GM12878 (cell line): ENCODE measurements around the gene MYOM3.

Experiments
- CBFB ChIP-seq: IDR thresholded peaks from 2 replicates; pipeline ENCODE4 v1.6.1; 2016; ENCODE audit warnings: antibody characterized with exemption, low read depth
- CREB1 ChIP-seq: IDR thresholded peaks from 2 replicates; pipeline ENCODE4 v1.6.1; 2012; ENCODE audit warnings: low read depth, mild to moderate bottlenecking, inconsistent platforms
- EGR1 ChIP-seq, 2 experiments: IDR thresholded peaks; 1 replicate in 1 of 2; 2 replicates in 1 of 2; pipeline ENCODE4 v1.6.1; 2011 to 2012; ENCODE audit warnings: low read depth in 2 of 2, low read length in 2 of 2, borderline replicate concordance in 1 of 2, mild to moderate bottlenecking in 1 of 2, moderate library complexity in 1 of 2
- ESRRA ChIP-seq: IDR thresholded peaks from 2 replicates; pipeline ENCODE4 v1.6.1; 2012; ENCODE audit warnings: mild to moderate bottlenecking, low read length, improper control_type of control experiment
- EZH2 ChIP-seq: IDR thresholded peaks from 2 replicates; pipeline ENCODE4 v1.6.1; 2012; ENCODE audit warnings: low read depth, mild to moderate bottlenecking, control low read depth, inconsistent platforms, low read length, borderline replicate concordance; ENCODE audit not compliant: control insufficient read depth
- MEF2B ChIP-seq: fragments of 450-650 bp; IDR thresholded peaks from 2 replicates; pipeline ENCODE4 v1.6.1; 2018; ENCODE audit warnings: mild to moderate bottlenecking, moderate library complexity; ENCODE audit not compliant: partially characterized antibody, poor library complexity, severe bottlenecking
- POLR2A ChIP-seq: IDR thresholded peaks from 2 replicates; pipeline ENCODE4 v1.6.1; 2011; ENCODE audit warnings: low read depth, mild to moderate bottlenecking, low read length
- YY1 ChIP-seq: IDR thresholded peaks from 2 replicates; pipeline ENCODE4 v1.6.1; 2011; ENCODE audit warnings: low read depth, mild to moderate bottlenecking, low read length
- TF ChIP-seq, protein P1 (sequence below), 3 experiments: IDR thresholded peaks in 2 of 3; conservative IDR thresholded peaks in 1 of 3; 2 replicates each; pipeline ENCODE4 v1.5.1; 2011; ENCODE audit warnings: low read depth in 3 of 3, low read length in 3 of 3, mild to moderate bottlenecking in 3 of 3, control low read depth in 2 of 3, moderate library complexity in 2 of 3, inconsistent platforms in 1 of 3, mixed read lengths in 1 of 3; ENCODE audit not compliant: control insufficient read depth in 2 of 3, insufficient read depth in 1 of 3; ENCODE audit errors: extremely low read depth in 1 of 3
- TF ChIP-seq, protein P2 (sequence below): fragments of 450-650 bp; IDR thresholded peaks from 2 replicates; pipeline ENCODE4 v1.6.1; 2017; ENCODE audit warnings: mild to moderate bottlenecking, moderate library complexity
- TF ChIP-seq, protein P3 (sequence below): IDR thresholded peaks from 2 replicates; pipeline ENCODE4 v1.6.1; 2012; ENCODE audit warnings: mild to moderate bottlenecking, low read depth, low read length
- TF ChIP-seq, protein P4 (sequence below): IDR thresholded peaks from 2 replicates; pipeline ENCODE4 v1.6.1; 2012; ENCODE audit warnings: low read depth, low read length, improper control_type of control experiment

DNA sequence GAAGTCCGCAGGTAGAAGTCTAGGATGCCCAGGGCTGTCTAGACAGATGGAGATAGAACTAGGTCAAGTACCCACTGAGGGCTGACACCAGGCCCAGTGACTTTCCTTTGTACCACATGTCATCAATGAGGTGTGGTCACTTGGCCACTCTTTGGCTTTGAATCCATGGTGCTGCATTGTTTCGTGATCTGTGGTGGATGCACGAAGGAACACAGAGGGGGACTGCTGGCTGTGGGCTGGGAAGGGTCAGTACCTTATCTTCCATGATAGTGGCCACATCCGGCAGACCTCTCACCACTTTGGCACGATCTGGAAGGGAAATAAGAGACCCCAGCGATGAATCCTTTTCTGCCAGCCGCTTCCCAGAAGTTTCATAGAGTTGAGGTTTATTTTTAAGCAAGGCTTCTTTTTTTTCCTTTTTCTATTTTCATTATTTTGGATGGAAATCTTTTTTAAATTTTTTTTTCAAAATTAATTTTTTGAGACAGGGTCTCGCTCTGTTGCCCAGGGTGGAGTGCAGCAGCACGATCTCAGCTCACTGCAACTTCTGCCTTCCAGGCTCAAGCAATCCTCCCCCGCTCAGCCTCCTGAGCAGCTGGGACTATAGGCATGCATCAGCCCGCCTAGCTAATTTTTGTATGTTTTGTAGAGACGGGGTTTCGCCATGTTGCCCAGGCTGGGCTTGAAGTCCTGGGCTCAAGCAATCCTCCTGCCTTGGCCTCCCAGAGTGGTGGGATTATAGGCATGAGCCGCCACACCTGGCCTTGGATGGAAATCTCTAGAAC is 53.1 kb downstream of the MYOM3 start:
- TF ChIP-seq EGR1 (IDR thresholded peaks at IDR 0.05; ENCODE audit: borderline replicate concordance in 1 of 2, low read depth in 2 of 2, low read length in 2 of 2) (no peak), MEF2B (no peak), YY1 (no peak), CREB1 (no peak), POLR2A (no peak), EZH2 (no peak), CBFB (no peak), ESRRA (no peak)
- TF ChIP-seq, protein P1, sequence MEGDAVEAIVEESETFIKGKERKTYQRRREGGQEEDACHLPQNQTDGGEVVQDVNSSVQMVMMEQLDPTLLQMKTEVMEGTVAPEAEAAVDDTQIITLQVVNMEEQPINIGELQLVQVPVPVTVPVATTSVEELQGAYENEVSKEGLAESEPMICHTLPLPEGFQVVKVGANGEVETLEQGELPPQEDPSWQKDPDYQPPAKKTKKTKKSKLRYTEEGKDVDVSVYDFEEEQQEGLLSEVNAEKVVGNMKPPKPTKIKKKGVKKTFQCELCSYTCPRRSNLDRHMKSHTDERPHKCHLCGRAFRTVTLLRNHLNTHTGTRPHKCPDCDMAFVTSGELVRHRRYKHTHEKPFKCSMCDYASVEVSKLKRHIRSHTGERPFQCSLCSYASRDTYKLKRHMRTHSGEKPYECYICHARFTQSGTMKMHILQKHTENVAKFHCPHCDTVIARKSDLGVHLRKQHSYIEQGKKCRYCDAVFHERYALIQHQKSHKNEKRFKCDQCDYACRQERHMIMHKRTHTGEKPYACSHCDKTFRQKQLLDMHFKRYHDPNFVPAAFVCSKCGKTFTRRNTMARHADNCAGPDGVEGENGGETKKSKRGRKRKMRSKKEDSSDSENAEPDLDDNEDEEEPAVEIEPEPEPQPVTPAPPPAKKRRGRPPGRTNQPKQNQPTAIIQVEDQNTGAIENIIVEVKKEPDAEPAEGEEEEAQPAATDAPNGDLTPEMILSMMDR (IDR thresholded peaks at IDR 0.05 in 2 of 3, conservative IDR thresholded peaks at IDR 0.05 in 1 of 3; ENCODE audit: control insufficient read depth in 2 of 3, extremely low read depth in 1 of 3, insufficient read depth in 1 of 3, low read depth in 3 of 3, low read length in 3 of 3), result no peak
- TF ChIP-seq, protein P2, sequence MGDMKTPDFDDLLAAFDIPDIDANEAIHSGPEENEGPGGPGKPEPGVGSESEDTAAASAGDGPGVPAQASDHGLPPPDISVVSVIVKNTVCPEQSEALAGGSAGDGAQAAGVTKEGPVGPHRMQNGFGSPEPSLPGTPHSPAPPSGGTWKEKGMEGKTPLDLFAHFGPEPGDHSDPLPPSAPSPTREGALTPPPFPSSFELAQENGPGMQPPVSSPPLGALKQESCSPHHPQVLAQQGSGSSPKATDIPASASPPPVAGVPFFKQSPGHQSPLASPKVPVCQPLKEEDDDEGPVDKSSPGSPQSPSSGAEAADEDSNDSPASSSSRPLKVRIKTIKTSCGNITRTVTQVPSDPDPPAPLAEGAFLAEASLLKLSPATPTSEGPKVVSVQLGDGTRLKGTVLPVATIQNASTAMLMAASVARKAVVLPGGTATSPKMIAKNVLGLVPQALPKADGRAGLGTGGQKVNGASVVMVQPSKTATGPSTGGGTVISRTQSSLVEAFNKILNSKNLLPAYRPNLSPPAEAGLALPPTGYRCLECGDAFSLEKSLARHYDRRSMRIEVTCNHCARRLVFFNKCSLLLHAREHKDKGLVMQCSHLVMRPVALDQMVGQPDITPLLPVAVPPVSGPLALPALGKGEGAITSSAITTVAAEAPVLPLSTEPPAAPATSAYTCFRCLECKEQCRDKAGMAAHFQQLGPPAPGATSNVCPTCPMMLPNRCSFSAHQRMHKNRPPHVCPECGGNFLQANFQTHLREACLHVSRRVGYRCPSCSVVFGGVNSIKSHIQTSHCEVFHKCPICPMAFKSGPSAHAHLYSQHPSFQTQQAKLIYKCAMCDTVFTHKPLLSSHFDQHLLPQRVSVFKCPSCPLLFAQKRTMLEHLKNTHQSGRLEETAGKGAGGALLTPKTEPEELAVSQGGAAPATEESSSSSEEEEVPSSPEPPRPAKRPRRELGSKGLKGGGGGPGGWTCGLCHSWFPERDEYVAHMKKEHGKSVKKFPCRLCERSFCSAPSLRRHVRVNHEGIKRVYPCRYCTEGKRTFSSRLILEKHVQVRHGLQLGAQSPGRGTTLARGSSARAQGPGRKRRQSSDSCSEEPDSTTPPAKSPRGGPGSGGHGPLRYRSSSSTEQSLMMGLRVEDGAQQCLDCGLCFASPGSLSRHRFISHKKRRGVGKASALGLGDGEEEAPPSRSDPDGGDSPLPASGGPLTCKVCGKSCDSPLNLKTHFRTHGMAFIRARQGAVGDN, result no peak
- TF ChIP-seq, protein P3, sequence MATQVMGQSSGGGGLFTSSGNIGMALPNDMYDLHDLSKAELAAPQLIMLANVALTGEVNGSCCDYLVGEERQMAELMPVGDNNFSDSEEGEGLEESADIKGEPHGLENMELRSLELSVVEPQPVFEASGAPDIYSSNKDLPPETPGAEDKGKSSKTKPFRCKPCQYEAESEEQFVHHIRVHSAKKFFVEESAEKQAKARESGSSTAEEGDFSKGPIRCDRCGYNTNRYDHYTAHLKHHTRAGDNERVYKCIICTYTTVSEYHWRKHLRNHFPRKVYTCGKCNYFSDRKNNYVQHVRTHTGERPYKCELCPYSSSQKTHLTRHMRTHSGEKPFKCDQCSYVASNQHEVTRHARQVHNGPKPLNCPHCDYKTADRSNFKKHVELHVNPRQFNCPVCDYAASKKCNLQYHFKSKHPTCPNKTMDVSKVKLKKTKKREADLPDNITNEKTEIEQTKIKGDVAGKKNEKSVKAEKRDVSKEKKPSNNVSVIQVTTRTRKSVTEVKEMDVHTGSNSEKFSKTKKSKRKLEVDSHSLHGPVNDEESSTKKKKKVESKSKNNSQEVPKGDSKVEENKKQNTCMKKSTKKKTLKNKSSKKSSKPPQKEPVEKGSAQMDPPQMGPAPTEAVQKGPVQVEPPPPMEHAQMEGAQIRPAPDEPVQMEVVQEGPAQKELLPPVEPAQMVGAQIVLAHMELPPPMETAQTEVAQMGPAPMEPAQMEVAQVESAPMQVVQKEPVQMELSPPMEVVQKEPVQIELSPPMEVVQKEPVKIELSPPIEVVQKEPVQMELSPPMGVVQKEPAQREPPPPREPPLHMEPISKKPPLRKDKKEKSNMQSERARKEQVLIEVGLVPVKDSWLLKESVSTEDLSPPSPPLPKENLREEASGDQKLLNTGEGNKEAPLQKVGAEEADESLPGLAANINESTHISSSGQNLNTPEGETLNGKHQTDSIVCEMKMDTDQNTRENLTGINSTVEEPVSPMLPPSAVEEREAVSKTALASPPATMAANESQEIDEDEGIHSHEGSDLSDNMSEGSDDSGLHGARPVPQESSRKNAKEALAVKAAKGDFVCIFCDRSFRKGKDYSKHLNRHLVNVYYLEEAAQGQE, result no peak
- TF ChIP-seq, protein P4, sequence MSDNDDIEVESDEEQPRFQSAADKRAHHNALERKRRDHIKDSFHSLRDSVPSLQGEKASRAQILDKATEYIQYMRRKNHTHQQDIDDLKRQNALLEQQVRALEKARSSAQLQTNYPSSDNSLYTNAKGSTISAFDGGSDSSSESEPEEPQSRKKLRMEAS, result no peak
